Heart right ventricle (tissue), 16 donors: ENCODE measurements around the gene CFAP44. TPM values are rescaled to one million over a fixed set of nuclear protein-coding genes. Genes with fewer than 3 reads are reported as not detected.

ENCODE experiments used
- ATAC-seq, 8 donors: fragments of 200-7000 bp; cut with Tn5 transposase; one replicate each; pipeline ENCODE4 v1.9.1; 2020; ENCODE audit warnings: mild to moderate bottlenecking in 8 of 8, moderate library complexity in 8 of 8, moderate number of reproducible peaks in 1 of 8
- DNase-seq, 2 donors: peaks; one replicate each; pipeline ENCODE4 v3.0.0-alpha.2; 2020
- H3K27ac ChIP-seq, 10 donors: fragments of 200-600 bp; sonication (generic) in 2 of 10; one replicate each; pipeline versions ENCODE4 v1.5.0 to v1.8.0; 2020 to 2022; ENCODE audit warnings: mild to moderate bottlenecking in 3 of 10
- H3K27me3 ChIP-seq, 7 donors: fragments of 200-600 bp; one replicate each; pipeline ENCODE4 v1.8.0; 2021 to 2022; ENCODE audit warnings: mild to moderate bottlenecking in 2 of 7
- H3K36me3 ChIP-seq, 9 donors: fragments of 200-600 bp; sonication (generic) in 1 of 9; one replicate each; pipeline versions ENCODE4 v1.5.0 to v1.8.0; 2020 to 2022; ENCODE audit warnings: mild to moderate bottlenecking in 2 of 9
- H3K4me1 ChIP-seq, 9 donors: fragments of 200-600 bp; sonication (generic) in 1 of 9; one replicate each; pipeline versions ENCODE4 v1.5.0 to v1.8.0; 2020 to 2022; ENCODE audit warnings: mild to moderate bottlenecking in 4 of 9
- H3K4me3 ChIP-seq, 10 donors: fragments of 200-600 bp; sonication (generic) in 2 of 10; one replicate each; pipeline versions ENCODE4 v1.5.0 to v1.8.0; 2020 to 2022; ENCODE audit warnings: mild to moderate bottlenecking in 7 of 10, moderate library complexity in 2 of 10
- H3K9me3 ChIP-seq, 11 donors: fragments of 200-600 bp in 10 of 11; sonication (generic) in 2 of 11; one replicate each; pipeline versions ENCODE4 v1.5.0 to v1.8.0; 2013 to 2022; ENCODE audit warnings: mild to moderate bottlenecking in 2 of 11, control low read depth in 1 of 11, moderate library complexity in 1 of 11
- WGBS, 2 donors: extraction: QIAGEN DNeasy Blood & Tissue Kit; methylation state at CpG; one replicate each; pipeline ENCODE4 v1.1.7; 2013; ENCODE audit warnings: inconsistent platforms in 1 of 2; 5-methylcytosine and 5-hydroxymethylcytosine counted together
- intact Hi-C, 10 donors: fragments of 100-400 bp; cut with DNase I; formaldehyde crosslinking; loops; one replicate each; pipeline versions ENCODE4 v1.11.1 to v1.14.2; 2022
- polyA plus RNA-seq, 2 donors: library from polyadenylated mRNA; stranded (reverse); fragments of 200-250 nt; gene quantifications; one replicate each; pipeline ENCODE4 v1.2.3, GENCODE V29; 2013
- total RNA-seq, 10 donors: library from RNA; stranded (reverse); fragmentation: NEBNext Ultra II Directional in 3 of 10; extraction: Animal tissue kit (Norgen Biotek cat#: 25700) in 3 of 10; gene quantifications; one replicate each; pipeline versions ENCODE4 v1.2.1 to v1.2.4, GENCODE V29; 2021 to 2023
- TF ChIP-seq, protein P1 (sequence below), 9 donors: fragments of 200-600 bp; sonication (generic) in 2 of 9; IDR thresholded peaks; one replicate each; pipeline versions ENCODE4 v1.5.0 to v1.8.0; 2021 to 2022; ENCODE audit warnings: antibody characterized with exemption in 9 of 9, mild to moderate bottlenecking in 5 of 9, moderate library complexity in 1 of 9
- donor health status: Arrhythmogenic right ventricular cardiomyopathy.
- donor health status: ischemic (EF 13 %, LVEDD 7.1; RV severe dilation, severe dysfunction).
- donor health status: healthy with polysubstance abuse.
- donor health status: DM: no; HTN: yes; CAD: no.
- donor health status: DM: no; HTN: no; CAD: no.
- donor health status: ischemic (EF 25% LVEDD 6.9; RV normal size, moderate dysfunction).
- donor health status: ischemic (EF 25% LVEDD 5.7; RV mildly dilated, moderate dysfunction).
- donor health status: healthy.
- donor health status: DM: yes; HTN: yes; CAD: no.
- donor health status: Ischemic cardiomyopathy.
- donor health status: ischemic (EF 35%, LVEDD 5.7; RV mildly dilated, moderate dysfunction).
- donor health status: nonischemic (EF 11% LVEDD 7.7; RV severe dilation, severe dysfunction).
- donor health status: DM: yes; HTN: yes; CAD: no.
- donor health status: PGD.
- donor health status: ischemic (EF 29% LVEDD 5.4; RV normal size, mild dysfunction).
- donor health status: nonischemic (EF 23%, LVEDD 6.1; RV moderate dilation, normal function).

Gene CFAP44
- total and polyA plus RNA-seq, 12 donors: 0.98 to 4.9 (median 2.0) TPM

DNA sequence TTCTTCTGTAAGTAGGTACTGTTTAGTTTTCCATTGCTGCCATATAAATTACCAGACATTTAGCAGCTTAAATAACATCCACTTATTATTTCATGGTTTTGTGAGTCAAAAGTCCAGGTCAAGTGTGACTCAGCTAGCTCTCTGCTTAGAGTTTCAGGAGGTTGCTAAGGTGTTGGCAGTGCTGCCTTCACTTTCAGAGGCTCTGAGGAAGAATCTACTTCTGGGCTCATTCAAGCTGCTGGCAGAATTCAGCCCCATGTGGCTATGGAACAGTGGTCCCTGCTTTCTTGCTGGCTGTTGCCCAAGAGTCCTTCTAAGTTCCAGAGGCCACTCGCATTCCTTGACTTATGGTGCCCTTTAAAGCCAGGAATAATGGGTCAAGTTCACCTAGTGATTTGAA lies 4.5 kb downstream of the CFAP44 start:
- Histone ChIP-seq H3K27ac (no peak overlapping the region), H3K4me3 (no peak overlapping the region), H3K36me3 (peaks cover 0 to 11% (median 0%) of the 10 kb centered on the region in 9 donors), H3K9me3 (no peaks in the 10 kb centered on the region), H3K27me3 (no peaks in the 10 kb centered on the region), H3K4me1 (peaks cover 0 to 3% (median 0%) of the 10 kb centered on the region in 9 donors)
- WGBS, 2 donors: 88 to 92% methylated on average over 1 of the region's 1 CpG
- TF ChIP-seq, protein P1, sequence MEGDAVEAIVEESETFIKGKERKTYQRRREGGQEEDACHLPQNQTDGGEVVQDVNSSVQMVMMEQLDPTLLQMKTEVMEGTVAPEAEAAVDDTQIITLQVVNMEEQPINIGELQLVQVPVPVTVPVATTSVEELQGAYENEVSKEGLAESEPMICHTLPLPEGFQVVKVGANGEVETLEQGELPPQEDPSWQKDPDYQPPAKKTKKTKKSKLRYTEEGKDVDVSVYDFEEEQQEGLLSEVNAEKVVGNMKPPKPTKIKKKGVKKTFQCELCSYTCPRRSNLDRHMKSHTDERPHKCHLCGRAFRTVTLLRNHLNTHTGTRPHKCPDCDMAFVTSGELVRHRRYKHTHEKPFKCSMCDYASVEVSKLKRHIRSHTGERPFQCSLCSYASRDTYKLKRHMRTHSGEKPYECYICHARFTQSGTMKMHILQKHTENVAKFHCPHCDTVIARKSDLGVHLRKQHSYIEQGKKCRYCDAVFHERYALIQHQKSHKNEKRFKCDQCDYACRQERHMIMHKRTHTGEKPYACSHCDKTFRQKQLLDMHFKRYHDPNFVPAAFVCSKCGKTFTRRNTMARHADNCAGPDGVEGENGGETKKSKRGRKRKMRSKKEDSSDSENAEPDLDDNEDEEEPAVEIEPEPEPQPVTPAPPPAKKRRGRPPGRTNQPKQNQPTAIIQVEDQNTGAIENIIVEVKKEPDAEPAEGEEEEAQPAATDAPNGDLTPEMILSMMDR (IDR thresholded peaks at IDR 0.05): no peak
- ATAC-seq: no peak
- DNase-seq: no peak
- intact Hi-C loops: no loop called here

DNA sequence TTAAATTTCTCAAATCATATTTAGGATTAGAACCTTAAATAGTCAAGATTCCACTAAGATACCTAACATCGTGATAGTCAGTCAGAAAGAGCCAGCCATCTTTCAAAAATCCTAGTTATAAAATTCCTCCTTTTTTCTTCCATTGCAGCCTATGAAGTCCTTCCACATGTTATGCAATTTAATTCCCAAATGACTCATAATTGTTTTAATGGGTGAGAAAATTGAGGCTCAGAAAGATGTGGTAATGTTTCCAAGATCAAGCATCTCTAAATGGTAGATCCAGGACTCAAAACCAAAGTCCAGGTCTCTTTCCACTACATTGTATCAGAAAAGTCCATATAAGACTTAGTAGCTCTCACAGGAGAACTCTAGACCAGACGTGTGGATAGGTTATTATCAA lies 9.5 kb downstream of the CFAP44 start:
- Histone ChIP-seq H3K36me3 (peaks cover 0 to 49% (median 4%) of the 10 kb centered on the region in 9 donors), H3K4me3 (no peak overlapping the region), H3K9me3 (peaks cover 0 to under 1% (median 0%) of the 10 kb centered on the region in 11 donors), H3K4me1 (no peaks in the 10 kb centered on the region), H3K27me3 (no peaks in the 10 kb centered on the region), H3K27ac (no peak overlapping the region)
- WGBS, 2 donors: 73 to 76% methylated on average over 2 of the region's 2 CpGs
- intact Hi-C loops: no loop called here
- TF ChIP-seq, protein P1 (IDR thresholded peaks at IDR 0.05): no peak
- ATAC-seq: no peak
- DNase-seq: no peak

DNA sequence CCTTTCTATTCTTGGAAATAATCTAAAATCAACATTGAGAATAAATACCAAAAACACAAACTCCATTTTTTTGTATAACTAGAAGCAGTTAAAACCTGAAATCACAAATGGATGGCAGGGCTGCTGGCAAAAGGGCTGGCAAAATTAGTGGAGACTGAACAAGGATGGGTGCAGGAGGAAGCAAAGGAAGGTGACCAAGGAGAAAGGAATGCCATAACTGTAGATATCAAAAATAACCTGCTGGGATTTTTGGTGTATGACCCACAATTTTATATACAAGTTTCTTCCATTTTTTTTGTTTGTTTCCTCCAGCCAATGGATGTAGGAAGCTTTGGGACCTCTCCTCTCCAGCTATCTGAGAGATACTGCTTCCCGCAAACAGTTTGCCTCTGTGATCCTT lies 12.7 kb downstream of the CFAP44 start:
- Histone ChIP-seq H3K9me3 (peaks cover 0 to 20% (median 0%) of the 10 kb centered on the region in 11 donors), H3K27ac (no peak overlapping the region), H3K36me3 (peaks cover 0 to 81% (median 10%) of the 10 kb centered on the region in 9 donors), H3K4me3 (no peak overlapping the region), H3K4me1 (no peaks in the 10 kb centered on the region), H3K27me3 (no peaks in the 10 kb centered on the region)
- 100% methylated on average over 1 of the region's 1 CpG for WGBS, 2 donors
- TF ChIP-seq, protein P1 (IDR thresholded peaks at IDR 0.05): no peak
- intact Hi-C loops: no loop called here
- ATAC-seq (no peak), DNase-seq (no peak)

DNA sequence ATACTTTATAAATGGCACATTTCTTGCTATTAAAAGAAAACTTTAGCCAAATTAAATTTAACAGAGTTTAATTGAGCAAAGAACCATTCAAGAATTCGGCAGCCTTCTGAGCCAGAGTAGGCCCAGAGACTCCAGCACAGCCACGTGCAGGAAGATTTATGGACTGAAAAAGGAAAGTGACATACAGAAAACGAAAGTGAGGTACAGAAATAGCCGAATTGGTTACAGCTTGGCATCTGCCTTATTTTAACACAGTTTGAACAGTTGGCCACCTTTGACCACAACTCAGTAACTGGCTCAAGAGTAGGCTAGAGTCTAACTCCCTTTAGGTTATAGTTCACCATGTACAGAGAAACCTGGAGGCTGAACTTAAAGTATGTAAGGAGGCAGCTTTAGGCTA lies 17.6 kb downstream of the CFAP44 start:
- intact Hi-C loops: no loop called here

More for the DNA sequence above, 17.6 kb downstream of the CFAP44 start:
- ATAC-seq: no peak
- Histone ChIP-seq H3K27ac (no peak overlapping the region), H3K27me3 (no peaks in the 10 kb centered on the region), H3K4me3 (no peak overlapping the region), H3K9me3 (peaks cover 0 to 20% (median 0%) of the 10 kb centered on the region in 11 donors), H3K4me1 (no peaks in the 10 kb centered on the region), H3K36me3 (peaks cover 0 to 51% (median 10%) of the 10 kb centered on the region in 9 donors)
- 83 to 84% methylated on average over 4 of the region's 4 CpGs for WGBS, 2 donors
- TF ChIP-seq, protein P1 (IDR thresholded peaks at IDR 0.05): no peak
- no peak for DNase-seq
